ENCODE results near the gene C6orf163.

C6orf163 gene

GRCh38 chr6:87357479-87358196 lies 13.0 kb downstream of the C6orf163 start:
- no peak for DNase-seq (ENCODE audit: low spot score)

GRCh38 chr6:87364602-87365252 lies 20.1 kb downstream of the C6orf163 start:
- peak; percentile 24 for DNase-seq (ENCODE audit: low spot score)

DNA sequence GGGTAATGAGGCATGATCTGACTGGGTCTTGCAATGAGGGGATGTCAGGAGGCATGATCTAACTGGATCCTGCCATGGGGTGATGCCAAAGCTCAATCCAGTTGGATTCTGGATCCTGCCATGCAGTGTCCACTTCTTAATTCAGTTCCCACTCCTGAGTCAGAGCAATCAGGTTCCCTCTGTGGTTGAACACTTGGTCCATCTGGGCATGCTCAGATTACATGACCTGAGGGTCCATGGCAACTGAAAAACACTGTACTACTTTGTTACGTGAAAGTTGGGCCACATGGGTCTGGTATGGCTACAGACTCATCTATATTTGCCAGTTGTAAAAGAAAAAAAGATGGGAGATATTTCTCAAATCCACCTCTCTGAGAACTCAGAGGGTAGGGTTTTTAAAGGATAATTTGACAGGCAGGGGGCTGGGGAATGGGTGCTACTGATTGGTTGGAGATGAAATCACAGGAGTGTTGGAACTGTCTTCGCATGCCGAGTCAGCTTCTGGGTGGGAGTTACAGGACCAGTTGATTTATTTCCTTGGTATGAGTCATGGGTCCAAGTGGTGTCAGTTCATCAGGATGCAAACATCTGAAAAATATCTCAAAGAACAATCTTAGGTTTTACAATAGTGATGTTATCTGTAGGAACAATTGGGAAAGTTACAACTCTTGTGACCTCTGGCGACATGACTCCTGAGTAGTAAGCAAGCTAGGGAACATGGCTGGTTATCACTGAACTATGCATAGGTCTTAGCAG lies 21.6 kb downstream of the C6orf163 start:
- DNase-seq (ENCODE audit: low spot score) = no peak

DNA sequence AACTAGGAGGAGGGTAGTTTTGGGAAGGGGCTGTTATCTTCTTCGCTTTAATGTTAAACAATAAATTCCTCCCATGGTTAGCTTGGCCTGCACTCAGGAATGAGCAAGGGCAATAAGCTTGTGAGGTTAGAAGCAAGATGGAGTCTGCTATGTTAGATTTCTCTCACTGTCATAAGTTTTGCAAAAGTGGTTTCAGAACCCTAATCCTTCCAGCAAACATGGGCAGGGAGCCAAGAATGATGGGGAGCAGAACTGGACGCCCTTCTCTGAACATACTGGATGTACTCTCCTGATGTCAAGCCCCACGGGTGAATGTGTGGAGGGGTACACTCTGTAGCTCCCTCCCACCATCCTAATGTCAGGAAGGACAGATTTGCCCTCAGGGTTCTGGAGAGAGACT lies 22.3 kb downstream of the C6orf163 start:
- no peak for DNase-seq (ENCODE audit: low spot score)

- no peak for DNase-seq (ENCODE audit: low spot score)
Observed at GRCh38 chr6:87373377-87373776, 28.8 kb downstream of the C6orf163 start.

DNA sequence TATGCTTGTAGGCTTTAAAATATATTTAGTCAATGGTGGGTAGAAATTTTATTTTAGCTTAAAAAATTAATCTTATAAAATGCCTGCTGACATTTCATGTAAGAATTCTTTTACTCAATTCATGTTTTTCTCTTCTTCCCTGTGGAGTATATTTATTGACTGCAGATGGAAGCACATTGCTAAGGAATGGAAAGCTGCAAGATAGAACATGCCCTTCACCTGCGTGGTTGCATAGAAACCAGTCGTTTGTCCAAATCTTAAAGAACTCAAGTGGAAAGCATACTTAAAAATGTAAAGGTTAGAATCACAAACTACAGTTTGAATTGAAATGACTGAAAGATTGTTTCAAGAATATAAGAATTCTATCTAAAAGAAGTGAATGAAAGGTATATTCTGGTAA lies 30.7 kb downstream of the C6orf163 start:
- DNase-seq (ENCODE audit: low spot score) = no peak

- no peak for DNase-seq (ENCODE audit: low spot score)
Observed at GRCh38 chr6:87376643-87377042, 32.0 kb downstream of the C6orf163 start.

GRCh38 chr6:87378947-87379346 lies 34.3 kb downstream of the C6orf163 start:
- no peak for DNase-seq (ENCODE audit: low spot score)

GRCh38 chr6:87382861-87383260 lies 38.2 kb downstream of the C6orf163 start:
- no peak for DNase-seq (ENCODE audit: low spot score)

- DNase-seq (ENCODE audit: low spot score) = no peak
Observed at GRCh38 chr6:87384038-87384437, 39.4 kb downstream of the C6orf163 start.

DNA sequence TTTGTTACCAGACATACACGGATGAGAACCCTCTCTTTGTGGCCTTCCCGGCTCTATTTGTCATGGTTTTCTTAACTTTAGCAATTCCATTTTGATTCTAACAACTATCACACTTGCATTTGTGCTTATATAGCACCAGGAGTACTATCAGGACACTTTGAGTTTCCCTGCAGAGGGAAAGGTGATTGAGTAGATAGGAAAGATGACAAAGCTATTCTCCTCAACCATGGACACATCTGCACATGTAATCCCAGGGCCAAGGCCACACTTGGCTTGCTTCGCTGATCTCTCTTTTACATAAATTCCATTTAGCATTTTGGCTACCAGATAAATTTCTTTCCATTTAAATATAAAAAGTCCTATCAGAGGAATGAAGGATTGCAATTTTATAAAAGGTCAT lies 39.8 kb downstream of the C6orf163 start:
- DNase-seq (ENCODE audit: low spot score) = no peak

- DNase-seq (ENCODE audit: low spot score) = peak; percentile 13
Observed at GRCh38 chr6:87391334-87391733, 46.7 kb downstream of the C6orf163 start.

DNA sequence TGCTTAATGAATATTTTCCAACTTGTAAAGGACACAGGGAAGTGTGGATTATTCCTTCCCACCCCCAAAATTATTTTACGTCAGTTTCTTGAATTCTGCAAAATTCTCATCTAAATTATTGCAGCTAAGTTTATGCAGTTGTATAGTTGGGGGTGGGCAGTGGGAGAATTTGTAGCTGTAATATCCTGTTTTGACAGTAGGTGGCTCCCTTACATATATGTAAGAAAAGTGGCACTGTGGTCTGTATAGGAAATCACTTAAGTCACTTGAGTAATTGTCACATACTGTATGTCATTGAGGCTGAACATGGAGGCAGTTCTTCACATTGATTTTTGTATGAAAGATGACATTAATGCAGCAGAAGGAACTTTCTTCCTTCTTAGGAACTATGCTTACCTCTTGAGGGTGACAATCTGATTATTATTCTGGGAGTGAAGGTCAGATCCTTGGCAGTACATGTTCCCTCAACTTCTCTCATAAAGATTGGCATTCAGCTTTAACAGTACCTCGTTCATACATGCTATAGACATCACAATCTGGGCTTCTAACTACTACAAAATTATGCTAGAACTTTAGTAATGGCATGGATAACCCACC lies 48.5 kb downstream of the C6orf163 start:
- peak; percentile 60 for DNase-seq (ENCODE audit: low spot score)

DNA sequence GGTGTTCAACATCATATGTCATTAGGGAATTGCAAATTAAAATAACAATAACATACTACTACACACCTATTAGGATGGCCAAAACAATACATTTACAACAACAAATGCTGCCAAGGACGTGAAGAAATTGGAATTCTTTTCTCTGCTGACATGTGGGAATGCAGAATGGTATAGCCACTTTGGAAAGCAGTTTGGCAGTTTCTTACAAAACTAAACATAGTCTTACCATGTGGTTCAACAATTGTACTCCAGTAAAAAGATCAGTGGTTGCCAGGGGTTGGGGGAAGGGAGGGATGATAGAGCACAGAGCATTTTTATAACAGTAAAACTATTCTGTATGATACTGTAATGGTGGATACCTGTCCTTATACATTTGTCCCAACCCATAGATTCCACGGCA lies 50.8 kb downstream of the C6orf163 start:
- no peak for DNase-seq (ENCODE audit: low spot score)

DNA sequence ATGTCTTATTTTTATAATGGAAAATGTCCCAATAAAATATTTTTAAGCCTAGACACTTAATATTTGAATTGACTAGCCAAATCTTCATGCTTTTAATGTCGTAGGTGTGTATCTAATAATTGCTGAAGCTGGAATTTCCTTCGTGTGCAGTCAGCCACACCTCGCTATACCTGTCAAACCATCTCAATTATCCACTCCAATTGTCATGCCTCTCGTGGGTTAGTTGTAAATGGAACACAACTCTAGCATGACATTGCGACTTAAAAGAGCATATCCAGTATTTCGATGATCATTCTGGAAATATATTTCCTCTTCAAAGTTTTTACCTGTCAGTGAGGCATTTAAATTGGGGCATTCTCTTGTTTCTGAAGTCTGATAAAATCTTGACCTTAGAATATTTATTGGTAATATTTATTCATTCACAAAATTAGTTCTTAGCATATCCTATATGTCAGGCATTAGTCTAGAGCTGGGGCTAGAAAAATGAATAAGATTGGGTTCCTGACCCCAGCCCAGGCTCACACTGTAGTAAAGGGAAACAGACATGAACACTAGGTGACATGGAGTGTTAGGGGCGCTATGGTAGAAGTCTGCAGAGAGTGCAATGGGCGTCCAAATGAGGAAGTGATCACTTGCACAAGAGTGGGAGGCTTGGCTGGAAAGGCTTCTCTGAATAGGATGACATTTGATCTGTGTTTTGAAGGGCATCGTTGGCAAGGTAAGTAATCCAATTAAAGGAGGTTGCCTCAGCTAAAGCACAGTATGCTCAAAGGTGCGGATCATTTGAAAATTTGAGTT lies 52.2 kb downstream of the C6orf163 start:
- no peak for DNase-seq (ENCODE audit: low spot score)

DNA sequence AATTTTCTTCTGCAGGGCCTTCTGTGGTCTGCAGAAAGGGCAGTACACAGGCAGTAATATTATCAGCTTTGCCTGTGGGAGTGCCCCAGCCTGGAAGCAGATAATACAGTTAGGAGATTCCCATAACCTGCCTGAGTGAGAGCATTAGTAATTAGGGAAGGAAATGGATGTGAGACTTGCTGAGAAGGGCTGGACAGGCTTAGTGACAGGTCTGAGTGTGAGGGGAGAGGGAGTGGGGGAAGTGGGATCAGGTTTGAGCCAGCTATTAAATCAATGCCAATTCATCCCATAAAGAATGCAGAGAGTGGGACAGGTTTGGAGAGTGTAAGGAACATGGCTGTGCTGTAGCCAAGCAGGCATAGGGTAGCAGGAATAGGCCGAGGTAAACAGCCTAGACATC lies 53.0 kb downstream of the C6orf163 start:
- DNase-seq (ENCODE audit: low spot score) = no peak

DNA sequence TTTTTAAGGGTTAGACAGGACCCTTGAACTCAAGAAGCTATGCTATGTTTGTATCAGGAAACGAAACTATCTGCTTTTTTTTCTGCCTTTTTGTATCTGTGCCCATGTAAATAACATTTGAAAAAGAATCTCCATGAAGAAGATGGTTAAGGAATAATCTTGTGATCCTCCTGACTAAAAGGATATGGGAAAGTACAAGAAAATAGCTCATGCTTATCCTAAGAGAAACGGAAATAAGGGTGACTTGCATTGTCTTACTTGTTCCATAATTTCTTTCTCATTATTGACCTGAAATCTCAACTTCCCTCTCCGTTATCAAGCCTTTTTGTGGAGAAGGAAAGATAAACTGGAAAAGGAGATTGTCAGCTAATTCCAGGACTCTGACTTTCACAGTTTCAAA lies 57.2 kb downstream of the C6orf163 start:
- no peak for DNase-seq (ENCODE audit: low spot score)

DNA sequence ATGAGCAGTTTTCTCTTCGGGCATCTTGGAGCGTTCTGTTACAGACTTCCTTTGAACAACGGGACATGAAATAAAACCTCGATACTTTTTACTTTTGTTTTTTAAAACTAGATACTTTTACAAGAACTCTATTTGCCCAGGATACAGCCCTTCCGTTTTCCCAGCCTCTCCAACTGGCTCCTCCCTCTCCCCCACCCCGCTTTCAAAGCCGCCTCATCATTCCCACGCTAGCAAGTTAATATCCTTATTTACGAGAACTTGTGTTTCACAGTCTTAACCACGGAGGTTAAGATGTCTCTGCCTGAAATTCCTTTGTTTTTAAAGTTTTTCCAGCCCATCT lies 62.9 kb downstream of the C6orf163 start:
- DNase-seq (ENCODE audit: low spot score) = peak; percentile 15

- peak; percentile 86 for DNase-seq (ENCODE audit: low spot score)
Observed at GRCh38 chr6:87407901-87408720, 63.5 kb downstream of the C6orf163 start, which contains the start of gene CFAP206. TSS of gene CFAP206 (plus strand) at chr6:87407972. CDS start at chr6:87409840, 1,868 bp downstream.

GRCh38 chr6:87408721-87409155 lies 64.1 kb downstream of the C6orf163 start:
- DNase-seq (ENCODE audit: low spot score) = no peak
